T-helper 2 cell treated with Interferon-gamma antibody and Interleukin-4, amounts not matched to agents 5 μg/mL and 100 μg/mL, for 36 hours (primary cell): Measurements from ENCODE around the gene CIRBP.
A peak's percentile ranks its signal among the peaks of the same experiment; 100 is the strongest.

Experiments used
- DNase-seq: peaks from one replicate; pipeline ENCODE4 v3.0.0; 2021; ENCODE audit warnings: low spot score
- H3K27ac Mint-ChIP-seq: one replicate; pipeline ENCODE4 v1.8.0; 2021; ENCODE audit warnings: mild to moderate bottlenecking, mixed read lengths
- H3K27me3 Mint-ChIP-seq: one replicate; pipeline ENCODE4 v1.8.0; 2021; ENCODE audit warnings: low read depth, mixed read lengths
- H3K36me3 Mint-ChIP-seq: one replicate; pipeline ENCODE4 v1.8.0; 2021; ENCODE audit warnings: low read depth, mixed read lengths
- H3K4me1 Mint-ChIP-seq: one replicate; pipeline ENCODE4 v1.8.0; 2021; ENCODE audit warnings: low read depth, mixed read lengths
- H3K4me3 Mint-ChIP-seq: one replicate; pipeline ENCODE4 v1.8.0; 2022; ENCODE audit warnings: mild to moderate bottlenecking, moderate library complexity, mixed read lengths
- H3K9me3 Mint-ChIP-seq: one replicate; pipeline ENCODE4 v1.8.0; 2021; ENCODE audit warnings: mixed read lengths

The CIRBP gene

DNA sequence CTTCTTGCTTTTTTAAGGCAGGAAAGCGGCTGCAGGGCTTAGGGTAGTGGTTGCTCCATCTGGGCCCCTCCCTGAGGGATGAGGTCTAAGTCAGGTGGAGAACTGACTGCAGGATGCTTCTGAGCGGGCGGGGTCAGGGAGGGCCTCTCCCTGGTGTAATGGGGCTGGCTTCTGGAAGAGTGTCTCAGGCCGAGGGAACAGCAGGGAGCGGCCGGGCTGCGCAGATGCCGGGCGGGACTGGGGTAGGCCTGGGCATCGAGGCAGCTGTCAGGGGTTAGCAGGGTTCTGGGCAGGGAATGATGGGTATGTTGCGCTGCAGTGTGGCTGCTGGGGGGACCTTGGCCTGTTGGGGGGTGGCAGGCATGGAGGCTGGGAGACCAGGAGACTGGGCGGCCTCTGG lies 8.9 kb downstream of the CIRBP start:
- Mint-ChIP-seq H3K27me3 (peaks cover 2% of the 10 kb centered on the region), H3K27ac (no peak overlapping the region), H3K9me3 (no peaks in the 10 kb centered on the region), H3K4me3 (peak overlapping the region; percentile 29), H3K36me3 (peaks cover 35% of the 10 kb centered on the region), H3K4me1 (peaks cover 13% of the 10 kb centered on the region)
- DNase-seq, result no peak

DNA sequence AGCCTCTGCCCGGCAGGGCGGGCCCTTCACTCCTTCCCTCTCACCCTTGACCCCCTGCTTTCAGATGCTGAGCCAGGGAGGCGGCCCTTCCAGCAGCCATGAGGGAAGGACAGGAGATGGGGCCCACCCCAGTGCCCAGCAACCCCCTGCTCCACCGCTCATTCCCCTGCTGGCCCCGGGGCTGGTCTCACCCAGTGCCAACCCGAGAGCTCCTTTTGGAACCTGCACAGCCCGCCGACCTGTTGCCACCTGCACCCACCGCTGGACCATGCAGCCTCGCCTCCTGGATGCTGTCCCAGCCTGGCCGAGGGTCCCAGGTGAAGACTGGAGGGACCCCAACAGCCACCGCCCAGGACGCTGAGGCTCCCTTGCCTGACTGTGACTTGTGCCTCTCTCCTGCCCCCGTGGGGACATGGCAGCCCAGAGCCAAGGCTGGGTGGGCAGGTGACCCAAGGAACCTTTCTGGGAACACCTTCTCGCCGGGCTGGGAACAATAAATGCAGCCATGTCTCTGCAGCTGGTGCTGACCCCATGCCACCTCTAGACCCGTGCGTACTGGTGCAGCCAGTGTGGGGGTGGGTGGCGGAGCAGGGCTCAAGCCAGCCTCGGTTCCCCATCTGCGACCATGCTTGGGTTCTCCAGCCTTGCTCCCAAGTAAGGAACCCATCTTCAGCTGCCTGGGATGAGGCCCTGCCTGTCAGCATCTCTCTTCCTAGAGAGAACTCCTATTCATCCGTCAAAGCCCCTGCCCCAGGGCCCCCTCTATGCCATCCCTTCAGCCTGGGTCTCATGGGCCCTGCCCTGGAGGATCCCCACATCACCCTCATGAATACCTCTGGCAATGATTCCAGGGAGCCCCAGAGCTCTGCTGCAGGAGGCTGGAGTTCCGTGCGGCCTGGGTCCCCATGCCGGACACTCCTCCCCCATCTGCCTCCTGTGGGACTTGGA lies 9.9 kb downstream of the CIRBP start:
- Mint-ChIP-seq H3K36me3 (peaks cover 28% of the 10 kb centered on the region), H3K27ac (no peak overlapping the region), H3K4me3 (no peak overlapping the region), H3K4me1 (peaks cover 9% of the 10 kb centered on the region), H3K27me3 (peaks cover 3% of the 10 kb centered on the region), H3K9me3 (no peaks in the 10 kb centered on the region)
- no peak for DNase-seq

DNA sequence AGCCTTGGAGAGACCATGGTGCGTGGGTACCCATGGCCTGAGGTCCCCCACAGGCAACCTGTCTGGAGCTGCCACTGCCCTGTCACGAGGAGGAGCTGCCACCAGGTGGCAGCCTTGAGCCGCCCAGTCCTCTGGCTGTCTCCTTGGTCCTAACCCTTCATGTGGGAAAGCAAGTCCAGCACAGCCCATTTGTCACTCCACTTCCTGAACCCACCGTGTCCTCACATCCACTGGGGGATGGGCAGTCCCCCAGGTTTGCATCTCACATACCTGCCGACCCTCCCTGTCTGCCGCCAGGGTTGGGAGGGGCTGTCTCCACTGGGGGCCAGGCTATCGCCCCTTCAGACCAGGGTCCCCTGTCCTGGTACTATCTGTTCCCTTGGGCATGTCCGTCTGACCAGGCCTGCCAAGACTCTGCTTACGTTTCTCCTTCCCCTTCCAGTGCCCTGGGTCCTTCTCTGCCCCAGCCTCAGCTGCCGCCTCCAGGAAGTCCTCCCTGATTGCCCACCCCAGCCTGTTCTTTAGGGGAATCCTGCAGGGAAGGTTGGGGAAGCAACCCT lies 10.7 kb downstream of the CIRBP start:
- peak; percentile 73 for DNase-seq
- peaks cover 22% of the 10 kb centered on the region for H3K36me3 Mint-ChIP-seq
- peaks cover 11% of the 10 kb centered on the region for H3K27me3 Mint-ChIP-seq
- peak overlapping the region; percentile 57 for H3K27ac Mint-ChIP-seq
- H3K4me1 Mint-ChIP-seq, result peaks cover 9% of the 10 kb centered on the region
- H3K9me3 Mint-ChIP-seq, result no peaks in the 10 kb centered on the region
- peak overlapping the region; percentile 48 for H3K4me3 Mint-ChIP-seq

DNA sequence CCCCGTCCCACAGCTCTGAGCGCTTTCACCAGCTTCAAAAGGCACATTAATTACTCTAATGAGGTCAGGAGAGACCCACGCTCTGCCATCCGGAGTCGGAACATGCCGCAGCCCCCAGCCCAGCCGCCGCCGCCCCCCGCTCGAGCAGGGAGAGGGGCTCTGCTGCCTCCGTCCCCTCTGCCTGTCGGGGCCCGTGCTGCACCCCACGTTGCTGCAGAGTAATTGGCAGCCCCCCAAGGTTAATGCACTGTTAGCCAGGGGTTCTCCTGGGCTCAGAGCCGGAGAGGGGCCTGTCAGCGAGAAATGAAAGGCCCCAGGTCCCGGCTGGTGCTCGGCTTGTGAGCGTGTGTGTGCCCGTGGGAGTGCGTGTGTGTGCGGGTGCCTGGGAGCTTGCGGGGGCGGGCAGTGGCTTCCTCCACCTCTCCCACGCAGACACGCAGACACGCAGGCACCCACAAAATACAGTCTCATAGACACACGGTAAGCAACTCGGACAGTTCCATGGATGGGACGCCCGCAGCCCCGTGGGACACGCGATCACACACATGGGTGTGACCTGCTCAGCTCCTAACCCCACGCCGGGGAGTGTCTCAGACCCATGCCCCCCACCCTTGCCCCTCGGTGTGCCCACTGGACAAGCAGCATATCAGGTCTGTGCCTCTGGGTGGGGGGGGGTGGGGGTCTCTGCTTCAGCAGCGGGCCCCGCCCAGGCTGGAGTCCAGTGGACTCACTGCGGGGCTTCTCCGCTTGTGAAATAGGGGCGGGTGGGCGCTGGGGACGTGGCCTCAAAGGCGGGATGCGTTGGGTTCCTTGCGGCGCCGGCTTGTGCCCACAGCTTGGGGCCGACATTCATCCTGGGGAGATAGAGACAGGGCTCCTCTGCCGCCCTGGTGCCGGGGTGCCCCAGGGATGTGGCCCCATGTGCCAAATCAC lies 11.8 kb downstream of the CIRBP start:
- H3K4me1 Mint-ChIP-seq, result peaks cover 9% of the 10 kb centered on the region
- no peak overlapping the region for H3K27ac Mint-ChIP-seq

DNA sequence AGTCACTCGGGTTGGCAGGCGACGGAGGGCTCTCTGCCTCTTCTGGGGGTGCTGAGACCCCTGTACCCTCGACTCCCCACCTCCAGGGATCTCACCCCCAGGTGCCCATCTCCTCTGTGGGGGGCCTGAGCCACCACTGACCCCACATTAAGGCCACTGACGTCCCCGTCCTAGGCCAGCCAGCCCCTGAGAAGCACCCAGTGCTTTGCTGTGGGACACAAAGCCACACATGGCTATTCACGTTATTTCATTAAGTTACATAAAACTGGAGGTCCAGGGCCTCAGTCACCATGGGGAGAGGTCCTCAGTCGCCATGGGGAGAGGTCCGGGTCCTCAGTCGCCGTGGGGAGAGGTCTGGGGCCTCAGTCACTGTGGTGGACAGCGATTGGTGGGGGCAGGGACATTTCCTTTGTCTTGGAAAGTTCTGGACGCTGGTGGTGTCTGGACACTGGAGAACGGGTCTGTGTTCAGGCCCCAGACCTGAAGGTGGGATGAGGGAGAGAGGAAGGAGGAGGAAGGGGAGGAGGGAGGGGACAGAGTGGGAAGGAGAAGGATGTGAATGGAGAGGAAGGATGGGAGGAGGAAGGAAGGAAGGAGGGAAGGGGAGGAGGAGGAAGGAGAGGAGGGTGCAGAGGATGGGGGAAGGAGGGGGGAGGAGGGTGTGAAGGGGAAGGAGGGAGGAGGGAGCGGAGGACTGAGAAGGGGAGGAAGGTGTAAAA lies 12.6 kb downstream of the CIRBP start:
- peak overlapping the region; percentile 36 for H3K27ac Mint-ChIP-seq
- peaks cover 21% of the 10 kb centered on the region for H3K27me3 Mint-ChIP-seq

More for the DNA sequence above, 11.8 kb downstream of the CIRBP start:
- Mint-ChIP-seq H3K4me3 (no peak overlapping the region), H3K36me3 (peaks cover 22% of the 10 kb centered on the region), H3K9me3 (no peaks in the 10 kb centered on the region), H3K27me3 (peaks cover 17% of the 10 kb centered on the region)
- DNase-seq, result no peak

DNA sequence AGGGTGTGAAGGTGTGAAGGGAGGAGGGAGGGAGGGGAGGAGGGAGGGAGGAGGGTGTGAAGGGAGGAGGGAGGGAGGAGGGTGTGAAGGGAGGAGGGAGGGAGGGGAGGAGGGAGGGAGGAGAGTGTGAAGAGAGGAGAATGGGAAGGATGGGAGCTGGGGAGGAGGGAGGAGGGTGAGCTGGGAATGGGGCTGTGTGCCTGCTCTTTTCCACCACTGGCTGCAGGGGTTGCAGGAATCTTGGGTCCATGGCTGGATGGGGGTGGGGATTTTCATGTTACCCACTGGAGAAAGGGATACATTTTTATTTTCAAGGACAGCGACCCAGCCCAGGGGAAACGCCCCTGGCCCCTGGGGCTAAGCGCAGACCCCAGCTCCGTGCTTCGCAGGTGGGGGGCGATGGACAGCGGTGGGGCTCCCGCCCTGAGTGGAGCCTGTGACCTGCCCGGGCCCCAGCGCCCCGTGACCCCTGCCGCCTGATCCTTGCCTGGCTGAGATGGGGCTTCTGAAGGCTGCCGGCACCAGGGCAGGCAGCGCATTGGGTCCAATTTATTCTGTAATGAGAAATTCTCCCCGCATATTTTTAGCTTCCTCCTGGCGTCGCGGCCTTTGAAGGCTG lies 13.6 kb downstream of the CIRBP start:
- peaks cover 16% of the 10 kb centered on the region for H3K36me3 Mint-ChIP-seq
- peaks cover 21% of the 10 kb centered on the region for H3K27me3 Mint-ChIP-seq
- no peak overlapping the region for H3K27ac Mint-ChIP-seq
- H3K4me3 Mint-ChIP-seq, result no peak overlapping the region
- H3K9me3 Mint-ChIP-seq, result no peaks in the 10 kb centered on the region
- H3K4me1 Mint-ChIP-seq, result peaks cover 4% of the 10 kb centered on the region
- DNase-seq, result no peak

More for the DNA sequence above, 12.6 kb downstream of the CIRBP start:
- Mint-ChIP-seq H3K4me3 (no peak overlapping the region), H3K9me3 (no peaks in the 10 kb centered on the region), H3K36me3 (peaks cover 20% of the 10 kb centered on the region), H3K4me1 (peaks cover 6% of the 10 kb centered on the region)
- no peak for DNase-seq

DNA sequence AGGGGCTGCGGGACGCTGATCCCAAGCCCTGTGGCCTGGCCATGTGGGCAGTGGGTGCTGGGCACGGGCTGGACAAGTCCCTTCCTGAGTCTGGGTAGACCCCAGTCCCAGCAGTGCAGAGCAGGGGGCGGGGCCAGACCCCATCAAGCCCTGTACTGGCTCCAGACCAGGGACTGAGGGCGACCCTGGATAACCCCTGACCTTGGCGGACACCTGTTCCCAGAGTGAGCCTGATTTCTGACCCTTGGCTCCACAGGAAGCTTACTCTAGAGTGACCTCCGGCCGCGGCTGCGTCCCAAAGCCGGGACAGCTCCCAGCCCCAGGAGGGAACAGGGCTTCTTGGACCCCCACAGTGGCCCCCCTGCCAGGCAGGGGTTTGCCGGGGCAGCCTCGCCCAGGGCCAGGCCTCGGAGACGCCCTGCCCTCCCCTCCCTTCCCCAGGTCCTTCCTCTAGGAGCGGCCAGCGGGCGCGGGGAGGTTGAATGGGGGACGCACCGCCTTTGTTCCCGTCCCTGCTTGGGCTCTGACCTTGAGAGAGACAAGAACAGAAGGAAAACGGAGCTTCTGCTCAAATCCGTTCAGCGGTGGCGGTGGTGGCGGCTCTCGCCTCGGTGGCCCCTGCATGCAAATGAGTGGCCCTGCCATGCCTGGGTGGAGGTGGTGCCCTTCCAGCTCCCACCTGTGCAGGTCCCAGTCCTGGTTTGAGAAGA lies 14.2 kb downstream of the CIRBP start:
- Mint-ChIP-seq H3K4me1 (peaks cover 4% of the 10 kb centered on the region), H3K36me3 (peaks cover 11% of the 10 kb centered on the region), H3K4me3 (no peak overlapping the region), H3K27ac (no peak overlapping the region), H3K9me3 (no peaks in the 10 kb centered on the region), H3K27me3 (peaks cover 23% of the 10 kb centered on the region)
- DNase-seq, result no peak

DNA sequence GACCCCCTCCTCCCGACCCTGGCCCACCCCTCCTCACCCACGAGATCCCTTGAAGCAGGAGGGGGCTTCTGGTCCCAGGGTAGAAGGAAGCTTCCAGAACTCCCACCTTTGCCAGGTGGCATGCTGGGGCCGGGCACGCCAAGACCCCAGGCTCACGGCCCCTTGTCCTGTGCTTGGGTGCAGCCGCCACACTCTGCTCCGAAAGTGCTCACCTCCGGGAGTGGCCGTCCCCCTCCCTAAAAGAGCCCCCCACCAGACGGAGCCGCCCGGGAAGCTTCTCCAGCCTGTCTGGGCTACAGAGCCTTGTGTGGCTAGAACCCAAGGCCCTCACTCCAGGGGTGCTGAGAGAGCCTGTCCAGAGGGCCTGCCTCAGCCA lies 14.8 kb downstream of the CIRBP start:
- H3K36me3 Mint-ChIP-seq, result peaks cover 11% of the 10 kb centered on the region
- DNase-seq, result no peak
- no peaks in the 10 kb centered on the region for H3K9me3 Mint-ChIP-seq
- peaks cover 4% of the 10 kb centered on the region for H3K4me1 Mint-ChIP-seq
- no peak overlapping the region for H3K27ac Mint-ChIP-seq
- H3K4me3 Mint-ChIP-seq, result no peak overlapping the region
- H3K27me3 Mint-ChIP-seq, result peaks cover 23% of the 10 kb centered on the region

DNA sequence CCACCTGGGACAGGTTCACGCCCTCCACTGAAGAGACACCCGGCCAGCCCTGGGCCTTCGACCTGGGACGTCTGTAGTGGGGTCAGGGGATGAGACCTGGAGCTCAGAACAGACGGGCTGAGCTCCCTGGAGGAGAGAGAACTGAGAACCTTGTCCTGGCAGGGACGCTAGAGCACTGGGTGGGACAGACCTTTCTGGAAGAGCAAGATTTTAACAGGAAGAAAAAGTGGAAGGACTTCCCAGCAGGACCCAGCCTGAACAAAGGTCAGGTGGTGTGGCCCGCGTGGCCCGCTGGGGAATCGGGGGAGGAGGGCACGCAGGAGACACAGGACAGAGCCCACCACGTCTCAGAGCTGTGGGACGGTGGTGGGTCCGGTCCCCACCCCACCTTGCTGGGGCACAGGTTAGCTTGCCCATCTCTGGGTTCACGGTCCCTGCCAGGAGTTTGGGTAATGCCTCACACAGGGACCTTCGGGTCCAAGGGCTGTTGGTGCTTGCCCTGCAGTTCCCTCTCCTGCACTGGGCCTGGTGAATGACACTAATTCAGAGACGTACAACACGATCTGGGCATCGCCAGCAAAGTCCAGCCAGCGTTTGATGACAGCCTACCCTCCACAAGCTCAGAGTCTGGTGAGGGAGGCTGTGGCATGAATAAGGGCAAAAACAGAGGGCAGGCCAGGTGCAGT lies 15.3 kb downstream of the CIRBP start:
- no peak for DNase-seq
- peak overlapping the region; percentile 6 for H3K27ac Mint-ChIP-seq

DNA sequence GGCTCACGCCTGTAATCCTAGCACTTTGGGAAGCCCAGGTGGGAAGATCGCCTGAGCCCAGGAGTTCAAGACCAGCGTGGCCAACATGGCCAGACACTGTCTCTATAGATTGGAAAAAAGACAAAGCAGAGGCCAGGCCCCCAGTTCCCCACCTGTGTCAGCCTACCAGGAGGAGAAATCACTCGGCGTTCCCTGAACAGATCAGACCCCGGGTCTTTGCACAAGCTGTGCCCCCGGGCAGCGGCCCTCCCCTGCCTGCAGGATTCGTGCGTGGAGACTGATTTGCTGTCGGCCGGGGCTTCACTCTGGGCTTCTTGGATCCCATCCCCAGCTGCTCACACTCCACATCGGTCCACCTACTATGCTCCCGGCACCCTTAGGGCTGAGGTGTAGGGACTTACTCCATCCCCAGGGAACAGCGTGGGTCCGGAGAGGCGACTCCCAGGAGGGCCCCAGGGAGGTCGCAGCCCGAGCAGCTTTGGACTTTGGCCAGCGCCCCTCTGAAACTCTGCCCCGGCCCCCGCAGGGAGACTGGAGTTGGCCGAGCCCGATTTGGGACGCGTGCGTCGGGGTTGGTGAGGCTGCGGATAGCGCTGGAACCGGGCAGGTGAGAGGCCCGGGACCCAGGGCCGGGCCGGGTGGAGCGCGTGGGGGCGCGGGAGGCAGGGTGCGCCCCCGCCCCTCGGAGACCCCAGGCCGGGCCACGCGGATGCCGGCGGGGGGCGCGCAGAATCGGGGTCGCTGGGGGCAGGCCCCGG lies 16.0 kb downstream of the CIRBP start:
- Mint-ChIP-seq H3K36me3 (peaks cover 2% of the 10 kb centered on the region), H3K27me3 (peaks cover 23% of the 10 kb centered on the region), H3K4me3 (peak overlapping the region; percentile 6), H3K9me3 (no peaks in the 10 kb centered on the region), H3K27ac (no peak overlapping the region), H3K4me1 (peaks cover 2% of the 10 kb centered on the region)
- no peak for DNase-seq

More for the DNA sequence above, 15.3 kb downstream of the CIRBP start:
- H3K4me1 Mint-ChIP-seq, result peaks cover 4% of the 10 kb centered on the region
- H3K27me3 Mint-ChIP-seq, result peaks cover 23% of the 10 kb centered on the region
- peak overlapping the region; percentile 6 for H3K4me3 Mint-ChIP-seq
- H3K36me3 Mint-ChIP-seq, result peaks cover 9% of the 10 kb centered on the region
- no peaks in the 10 kb centered on the region for H3K9me3 Mint-ChIP-seq

DNA sequence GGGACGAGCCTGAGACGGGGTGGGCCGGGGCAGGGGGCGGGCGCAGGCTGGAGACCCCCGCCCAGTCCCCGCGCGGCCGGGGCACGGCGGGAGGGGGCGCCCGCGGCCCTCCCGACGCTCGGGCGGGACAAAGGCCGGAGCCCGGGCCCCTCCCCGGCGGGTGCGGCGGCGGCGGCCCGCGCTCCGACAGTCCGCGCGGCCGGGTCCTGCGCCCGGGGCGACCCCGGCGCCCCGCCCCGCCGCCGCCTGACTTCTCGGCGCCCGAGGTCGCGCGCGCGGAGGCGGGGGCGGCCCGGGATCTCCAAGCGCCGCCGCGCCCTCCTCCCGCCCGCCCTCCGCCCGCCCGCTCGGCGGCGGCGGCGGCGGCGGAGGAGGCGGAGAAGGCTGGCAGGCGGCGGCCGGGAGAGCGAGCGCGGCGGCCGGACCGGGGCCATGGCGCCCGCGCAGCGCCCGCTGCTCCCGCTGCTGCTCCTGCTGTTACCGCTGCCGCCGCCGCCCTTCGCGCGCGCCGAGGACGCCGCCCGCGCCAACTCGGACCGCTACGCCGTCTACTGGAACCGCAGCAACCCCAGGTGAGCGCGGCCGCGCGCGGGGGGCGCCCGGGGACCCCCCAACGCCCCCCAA lies 16.7 kb downstream of the CIRBP start, which contains the start of gene EFNA2:
TSS of gene EFNA2 (plus strand) at position 137 of the 624 bp plus-strand sequence. CDS start at position 433, 296 bp downstream.
- DNase-seq, result no peak
- peaks cover 23% of the 10 kb centered on the region for H3K27me3 Mint-ChIP-seq
- H3K4me3 Mint-ChIP-seq, result peak within 1 kb of the TSS; percentile 6
- no peaks in the 10 kb centered on the region for H3K36me3 Mint-ChIP-seq
- peaks cover 2% of the 10 kb centered on the region for H3K4me1 Mint-ChIP-seq
- H3K27ac Mint-ChIP-seq, result peak within 1 kb of the TSS; percentile 6
- H3K9me3 Mint-ChIP-seq, result no peaks in the 10 kb centered on the region
